ENCODE data around the gene SUPT4H1. TPM values are rescaled to one million over a fixed set of nuclear protein-coding genes. Genes with fewer than 3 reads are reported as not detected.

The SUPT4H1 gene
- total and polyA plus RNA-seq, 2 experiments from 2014 or later: 82.2 to 83.7 TPM

DNA sequence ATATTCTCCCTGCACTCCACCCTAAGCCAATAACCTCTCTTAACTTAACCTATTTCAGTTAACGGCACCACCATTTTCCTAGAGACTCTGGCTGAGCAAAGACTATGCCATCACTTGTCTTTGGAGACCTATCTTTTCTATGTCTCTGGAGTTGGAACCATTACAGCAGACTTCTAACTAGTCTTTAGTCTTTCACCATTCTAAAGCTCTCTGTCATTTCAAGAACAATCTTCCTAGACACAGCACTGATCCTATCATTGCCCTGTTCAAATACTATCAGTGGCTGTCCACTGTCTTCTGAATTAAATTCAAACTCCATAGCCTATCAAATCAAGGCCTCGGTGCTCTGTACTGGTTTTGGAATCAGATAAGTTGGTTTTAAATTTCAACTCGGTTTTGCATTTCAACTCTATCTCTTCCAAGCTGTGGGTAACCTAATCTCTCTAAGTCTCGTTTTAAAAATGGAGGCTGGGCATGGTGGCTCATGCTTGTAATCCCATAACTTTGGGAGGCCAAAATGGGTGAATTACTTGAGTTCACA is 33.4 kb upstream of the SUPT4H1 start (continued):
- TF ChIP-seq, protein P1, sequence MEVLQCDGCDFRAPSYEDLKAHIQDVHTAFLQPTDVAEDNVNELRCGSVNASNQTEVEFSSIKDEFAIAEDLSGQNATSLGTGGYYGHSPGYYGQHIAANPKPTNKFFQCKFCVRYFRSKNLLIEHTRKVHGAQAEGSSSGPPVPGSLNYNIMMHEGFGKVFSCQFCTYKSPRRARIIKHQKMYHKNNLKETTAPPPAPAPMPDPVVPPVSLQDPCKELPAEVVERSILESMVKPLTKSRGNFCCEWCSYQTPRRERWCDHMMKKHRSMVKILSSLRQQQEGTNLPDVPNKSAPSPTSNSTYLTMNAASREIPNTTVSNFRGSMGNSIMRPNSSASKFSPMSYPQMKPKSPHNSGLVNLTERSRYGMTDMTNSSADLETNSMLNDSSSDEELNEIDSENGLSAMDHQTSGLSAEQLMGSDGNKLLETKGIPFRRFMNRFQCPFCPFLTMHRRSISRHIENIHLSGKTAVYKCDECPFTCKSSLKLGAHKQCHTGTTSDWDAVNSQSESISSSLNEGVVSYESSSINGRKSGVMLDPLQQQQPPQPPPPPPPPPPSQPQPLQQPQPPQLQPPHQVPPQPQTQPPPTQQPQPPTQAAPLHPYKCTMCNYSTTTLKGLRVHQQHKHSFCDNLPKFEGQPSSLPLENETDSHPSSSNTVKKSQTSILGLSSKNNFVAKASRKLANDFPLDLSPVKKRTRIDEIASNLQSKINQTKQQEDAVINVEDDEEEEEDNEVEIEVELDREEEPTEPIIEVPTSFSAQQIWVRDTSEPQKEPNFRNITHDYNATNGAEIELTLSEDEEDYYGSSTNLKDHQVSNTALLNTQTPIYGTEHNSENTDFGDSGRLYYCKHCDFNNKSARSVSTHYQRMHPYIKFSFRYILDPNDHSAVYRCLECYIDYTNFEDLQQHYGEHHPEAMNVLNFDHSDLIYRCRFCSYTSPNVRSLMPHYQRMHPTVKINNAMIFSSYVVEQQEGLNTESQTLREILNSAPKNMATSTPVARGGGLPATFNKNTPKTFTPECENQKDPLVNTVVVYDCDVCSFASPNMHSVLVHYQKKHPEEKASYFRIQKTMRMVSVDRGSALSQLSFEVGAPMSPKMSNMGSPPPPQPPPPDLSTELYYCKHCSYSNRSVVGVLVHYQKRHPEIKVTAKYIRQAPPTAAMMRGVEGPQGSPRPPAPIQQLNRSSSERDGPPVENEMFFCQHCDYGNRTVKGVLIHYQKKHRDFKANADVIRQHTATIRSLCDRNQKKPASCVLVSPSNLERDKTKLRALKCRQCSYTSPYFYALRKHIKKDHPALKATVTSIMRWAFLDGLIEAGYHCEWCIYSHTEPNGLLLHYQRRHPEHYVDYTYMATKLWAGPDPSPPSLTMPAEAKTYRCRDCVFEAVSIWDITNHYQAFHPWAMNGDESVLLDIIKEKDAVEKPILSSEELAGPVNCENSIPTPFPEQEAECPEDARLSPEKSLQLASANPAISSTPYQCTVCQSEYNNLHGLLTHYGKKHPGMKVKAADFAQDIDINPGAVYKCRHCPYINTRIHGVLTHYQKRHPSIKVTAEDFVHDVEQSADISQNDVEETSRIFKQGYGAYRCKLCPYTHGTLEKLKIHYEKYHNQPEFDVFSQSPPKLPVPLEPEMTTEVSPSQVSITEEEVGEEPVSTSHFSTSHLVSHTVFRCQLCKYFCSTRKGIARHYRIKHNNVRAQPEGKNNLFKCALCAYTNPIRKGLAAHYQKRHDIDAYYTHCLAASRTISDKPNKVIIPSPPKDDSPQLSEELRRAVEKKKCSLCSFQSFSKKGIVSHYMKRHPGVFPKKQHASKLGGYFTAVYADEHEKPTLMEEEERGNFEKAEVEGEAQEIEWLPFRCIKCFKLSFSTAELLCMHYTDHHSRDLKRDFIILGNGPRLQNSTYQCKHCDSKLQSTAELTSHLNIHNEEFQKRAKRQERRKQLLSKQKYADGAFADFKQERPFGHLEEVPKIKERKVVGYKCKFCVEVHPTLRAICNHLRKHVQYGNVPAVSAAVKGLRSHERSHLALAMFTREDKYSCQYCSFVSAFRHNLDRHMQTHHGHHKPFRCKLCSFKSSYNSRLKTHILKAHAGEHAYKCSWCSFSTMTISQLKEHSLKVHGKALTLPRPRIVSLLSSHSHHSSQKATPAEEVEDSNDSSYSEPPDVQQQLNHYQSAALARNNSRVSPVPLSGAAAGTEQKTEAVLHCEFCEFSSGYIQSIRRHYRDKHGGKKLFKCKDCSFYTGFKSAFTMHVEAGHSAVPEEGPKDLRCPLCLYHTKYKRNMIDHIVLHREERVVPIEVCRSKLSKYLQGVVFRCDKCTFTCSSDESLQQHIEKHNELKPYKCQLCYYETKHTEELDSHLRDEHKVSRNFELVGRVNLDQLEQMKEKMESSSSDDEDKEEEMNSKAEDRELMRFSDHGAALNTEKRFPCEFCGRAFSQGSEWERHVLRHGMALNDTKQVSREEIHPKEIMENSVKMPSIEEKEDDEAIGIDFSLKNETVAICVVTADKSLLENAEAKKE (CRISPR knock-in tag; IDR thresholded peaks at IDR 0.05): no peak
- TF ChIP-seq JUNB (IDR thresholded peaks at IDR 0.05; ENCODE audit: unreplicated experiment) (no peak), POLR2AphosphoS5 (IDR thresholded peaks at IDR 0.05; ENCODE audit: low read depth) (no peak), CREB1 (CRISPR knock-in tag; IDR thresholded peaks at IDR 0.05; ENCODE audit: low read depth) (no peak), EZH2phosphoT487 (IDR thresholded peaks at IDR 0.05; ENCODE audit: unreplicated experiment) (no peak), EZH2 (IDR thresholded peaks at IDR 0.05; ENCODE audit: low read depth, unreplicated experiment) (no peak), NANOG (IDR thresholded peaks at IDR 0.05; ENCODE audit: borderline replicate concordance) (no peak)
- TF ChIP-seq, protein P2, sequence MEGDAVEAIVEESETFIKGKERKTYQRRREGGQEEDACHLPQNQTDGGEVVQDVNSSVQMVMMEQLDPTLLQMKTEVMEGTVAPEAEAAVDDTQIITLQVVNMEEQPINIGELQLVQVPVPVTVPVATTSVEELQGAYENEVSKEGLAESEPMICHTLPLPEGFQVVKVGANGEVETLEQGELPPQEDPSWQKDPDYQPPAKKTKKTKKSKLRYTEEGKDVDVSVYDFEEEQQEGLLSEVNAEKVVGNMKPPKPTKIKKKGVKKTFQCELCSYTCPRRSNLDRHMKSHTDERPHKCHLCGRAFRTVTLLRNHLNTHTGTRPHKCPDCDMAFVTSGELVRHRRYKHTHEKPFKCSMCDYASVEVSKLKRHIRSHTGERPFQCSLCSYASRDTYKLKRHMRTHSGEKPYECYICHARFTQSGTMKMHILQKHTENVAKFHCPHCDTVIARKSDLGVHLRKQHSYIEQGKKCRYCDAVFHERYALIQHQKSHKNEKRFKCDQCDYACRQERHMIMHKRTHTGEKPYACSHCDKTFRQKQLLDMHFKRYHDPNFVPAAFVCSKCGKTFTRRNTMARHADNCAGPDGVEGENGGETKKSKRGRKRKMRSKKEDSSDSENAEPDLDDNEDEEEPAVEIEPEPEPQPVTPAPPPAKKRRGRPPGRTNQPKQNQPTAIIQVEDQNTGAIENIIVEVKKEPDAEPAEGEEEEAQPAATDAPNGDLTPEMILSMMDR (conservative IDR thresholded peaks at IDR 0.05; ENCODE audit: low read depth in 2 of 2): no peak

DNA sequence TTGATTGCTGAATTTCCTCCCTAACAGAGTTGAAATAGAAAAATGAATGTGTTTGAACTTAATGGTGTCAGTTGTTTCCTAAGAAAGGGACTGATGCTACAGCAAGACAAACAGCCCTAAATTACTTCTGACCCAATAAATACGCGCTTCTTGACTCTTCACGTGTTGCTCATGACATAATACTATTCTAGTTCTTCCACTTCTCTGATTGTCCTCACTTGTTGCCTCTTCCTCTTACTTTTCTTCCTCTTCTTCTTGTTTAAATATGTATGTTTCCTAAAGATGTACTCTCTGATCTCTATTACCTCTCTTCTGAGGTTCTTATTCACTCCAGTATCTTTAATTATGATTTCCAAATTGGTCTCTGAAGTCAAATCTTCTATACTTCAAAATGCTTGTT is 32.9 kb upstream of the SUPT4H1 start:
- Histone ChIP-seq H4K20me1 (replicated peaks; ENCODE audit: insufficient read depth) (no peaks in the 10 kb centered on the region), H3K79me2 (replicated peaks; ENCODE audit: insufficient read depth) (no peaks in the 10 kb centered on the region), H3K27me3 (ENCODE audit: insufficient read depth) (no peaks in the 10 kb centered on the region), H3K4me1 (ENCODE audit: insufficient read depth) (peaks cover 17% of the 10 kb centered on the region), H3K4me2 (no peak overlapping the region), H3K27ac (ENCODE audit: low read depth) (no peak overlapping the region), H3K4me3 (no peak overlapping the region), H3K9me2 (ENCODE audit: insufficient read depth) (no peaks in the 10 kb centered on the region; the same call in 1 of the 2 replicates), H2AFZ (no peak overlapping the region), H3K36me3 (ENCODE audit: insufficient read depth) (no peaks in the 10 kb centered on the region), H3F3A (replicated peaks; ENCODE audit: low read depth) (no peaks in the 10 kb centered on the region)
- Mint-ChIP-seq H3K4me3 (no peak overlapping the region), H3K9me3 (no peaks in the 10 kb centered on the region), H3K27ac (no peak overlapping the region), H3K27me3 (ENCODE audit: insufficient read depth, low read depth, poor library complexity) (peaks cover 2% of the 10 kb centered on the region), H3K36me3 (ENCODE audit: low read depth) (no peaks in the 10 kb centered on the region), H3K4me1 (peaks cover 24% of the 10 kb centered on the region)
- DNase-seq (ENCODE audit: low spot score): no peak
- no peak for ATAC-seq
- TF ChIP-seq POLR2AphosphoS5 (IDR thresholded peaks at IDR 0.05; ENCODE audit: low read depth) (no peak), CREB1 (CRISPR knock-in tag; IDR thresholded peaks at IDR 0.05; ENCODE audit: low read depth) (no peak), EZH2phosphoT487 (IDR thresholded peaks at IDR 0.05; ENCODE audit: unreplicated experiment) (no peak), EZH2 (IDR thresholded peaks at IDR 0.05; ENCODE audit: low read depth, unreplicated experiment) (no peak), STAT1 (IDR thresholded peaks at IDR 0.05; ENCODE audit: unreplicated experiment) (no peak), NANOG (IDR thresholded peaks at IDR 0.05; ENCODE audit: borderline replicate concordance) (no peak)
- TF ChIP-seq, protein P2 (conservative IDR thresholded peaks at IDR 0.05; ENCODE audit: low read depth in 2 of 2): no peak
- TF ChIP-seq, protein P3, sequence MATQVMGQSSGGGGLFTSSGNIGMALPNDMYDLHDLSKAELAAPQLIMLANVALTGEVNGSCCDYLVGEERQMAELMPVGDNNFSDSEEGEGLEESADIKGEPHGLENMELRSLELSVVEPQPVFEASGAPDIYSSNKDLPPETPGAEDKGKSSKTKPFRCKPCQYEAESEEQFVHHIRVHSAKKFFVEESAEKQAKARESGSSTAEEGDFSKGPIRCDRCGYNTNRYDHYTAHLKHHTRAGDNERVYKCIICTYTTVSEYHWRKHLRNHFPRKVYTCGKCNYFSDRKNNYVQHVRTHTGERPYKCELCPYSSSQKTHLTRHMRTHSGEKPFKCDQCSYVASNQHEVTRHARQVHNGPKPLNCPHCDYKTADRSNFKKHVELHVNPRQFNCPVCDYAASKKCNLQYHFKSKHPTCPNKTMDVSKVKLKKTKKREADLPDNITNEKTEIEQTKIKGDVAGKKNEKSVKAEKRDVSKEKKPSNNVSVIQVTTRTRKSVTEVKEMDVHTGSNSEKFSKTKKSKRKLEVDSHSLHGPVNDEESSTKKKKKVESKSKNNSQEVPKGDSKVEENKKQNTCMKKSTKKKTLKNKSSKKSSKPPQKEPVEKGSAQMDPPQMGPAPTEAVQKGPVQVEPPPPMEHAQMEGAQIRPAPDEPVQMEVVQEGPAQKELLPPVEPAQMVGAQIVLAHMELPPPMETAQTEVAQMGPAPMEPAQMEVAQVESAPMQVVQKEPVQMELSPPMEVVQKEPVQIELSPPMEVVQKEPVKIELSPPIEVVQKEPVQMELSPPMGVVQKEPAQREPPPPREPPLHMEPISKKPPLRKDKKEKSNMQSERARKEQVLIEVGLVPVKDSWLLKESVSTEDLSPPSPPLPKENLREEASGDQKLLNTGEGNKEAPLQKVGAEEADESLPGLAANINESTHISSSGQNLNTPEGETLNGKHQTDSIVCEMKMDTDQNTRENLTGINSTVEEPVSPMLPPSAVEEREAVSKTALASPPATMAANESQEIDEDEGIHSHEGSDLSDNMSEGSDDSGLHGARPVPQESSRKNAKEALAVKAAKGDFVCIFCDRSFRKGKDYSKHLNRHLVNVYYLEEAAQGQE (IDR thresholded peaks at IDR 0.05; ENCODE audit: unreplicated experiment): no peak
